ENCODE measurements around the gene MAST1.
A peak's percentile ranks its signal among the peaks of the same experiment; 100 is the strongest.
"Not testable (repeated sequence)": the region's sequence is repeated elsewhere in the genome, so short reads cannot be mapped to it uniquely, and the experiment has no call there.

Gene MAST1

DNA sequence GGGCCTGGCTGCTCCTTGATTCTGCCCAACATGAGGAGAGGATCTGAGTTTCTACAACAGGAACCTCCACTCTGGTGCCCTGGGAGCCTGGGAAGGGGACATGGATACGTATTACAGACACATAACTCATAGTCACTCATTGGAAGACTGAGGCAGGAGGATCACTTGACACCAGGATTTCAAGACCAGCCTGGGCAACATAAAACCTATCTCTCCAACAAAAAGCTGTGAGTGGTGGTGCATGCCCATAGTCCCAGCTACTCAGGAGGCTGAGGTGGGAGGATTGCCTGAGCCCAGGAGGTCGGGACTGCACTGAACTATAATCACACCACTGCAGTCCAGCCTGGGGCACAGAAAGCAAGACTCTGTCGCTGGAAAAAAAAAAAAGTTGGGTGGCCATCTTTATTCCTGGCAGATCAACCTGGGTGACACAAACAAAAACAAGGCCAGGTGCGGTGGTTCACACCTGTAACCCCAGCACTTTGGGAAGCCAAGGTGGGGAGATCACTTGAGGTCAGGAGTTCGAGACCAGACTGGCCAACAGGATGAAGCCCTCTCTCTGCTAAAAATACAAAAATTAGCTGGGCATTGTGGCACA lies 49.8 kb downstream of the MAST1 start:
- no peak overlapping the region for H3K27ac ChIP-seq (ENCODE audit: extremely low read depth, low read depth, low read length)
- CTCF ChIA-PET: interaction anchor here (0.6 to 1.2 kb wide), 3 partner anchors 14 to 77 kb away, joined by 3 to 5 read pairs (median 5); no protein-coding TSS in a partner anchor
- H3K4me1 ChIP-seq (ENCODE audit: control insufficient read depth, insufficient read depth, low read length): no peaks in the 10 kb centered on the region
- POLR2A ChIA-PET: interaction anchor here (0.7 kb wide), 1 partner anchor 67 kb away, joined by 3 read pairs; no protein-coding TSS in a partner anchor
- no peak overlapping the region for H3K4me3 ChIP-seq (ENCODE audit: low read depth, low read length)
- TF ChIP-seq, protein P1, sequence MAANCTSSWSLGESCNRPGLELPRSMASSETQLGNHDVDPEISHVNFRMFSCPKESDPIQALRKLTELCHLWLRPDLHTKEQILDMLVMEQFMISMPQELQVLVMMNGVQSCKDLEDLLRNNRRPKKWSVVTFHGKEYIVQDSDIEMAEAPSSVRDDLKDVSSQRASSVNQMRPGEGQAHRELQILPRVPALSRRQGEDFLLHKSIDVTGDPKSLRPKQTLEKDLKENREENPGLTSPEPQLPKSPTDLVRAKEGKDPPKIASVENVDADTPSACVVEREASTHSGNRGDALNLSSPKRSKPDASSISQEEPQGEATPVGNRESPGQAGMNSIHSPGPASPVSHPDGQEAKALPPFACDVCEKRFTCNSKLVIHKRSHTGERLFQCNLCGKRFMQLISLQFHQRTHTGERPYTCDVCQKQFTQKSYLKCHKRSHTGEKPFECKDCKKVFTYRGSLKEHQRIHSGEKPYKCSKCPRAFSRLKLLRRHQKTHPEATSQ (tag by site-specific recombination; IDR thresholded peaks at IDR 0.05): no peak
- TF ChIP-seq ZNF843 (tag by site-specific recombination; IDR thresholded peaks at IDR 0.05) (no peak), ZBTB1 (tag by site-specific recombination; IDR thresholded peaks at IDR 0.05) (no peak), ZNF24 (tag by site-specific recombination; IDR thresholded peaks at IDR 0.05) (no peak), ZNF670 (tag by site-specific recombination; IDR thresholded peaks at IDR 0.05; ENCODE audit: low read depth) (no peak), WT1 (tag by site-specific recombination; IDR thresholded peaks at IDR 0.05) (no peak), ZNF623 (tag by site-specific recombination; IDR thresholded peaks at IDR 0.05) (no peak), ZFP37 (tag by site-specific recombination; IDR thresholded peaks at IDR 0.05) (no peak), ZNF416 (tag by site-specific recombination; IDR thresholded peaks at IDR 0.05) (no peak)
- TF ChIP-seq, protein P2, sequence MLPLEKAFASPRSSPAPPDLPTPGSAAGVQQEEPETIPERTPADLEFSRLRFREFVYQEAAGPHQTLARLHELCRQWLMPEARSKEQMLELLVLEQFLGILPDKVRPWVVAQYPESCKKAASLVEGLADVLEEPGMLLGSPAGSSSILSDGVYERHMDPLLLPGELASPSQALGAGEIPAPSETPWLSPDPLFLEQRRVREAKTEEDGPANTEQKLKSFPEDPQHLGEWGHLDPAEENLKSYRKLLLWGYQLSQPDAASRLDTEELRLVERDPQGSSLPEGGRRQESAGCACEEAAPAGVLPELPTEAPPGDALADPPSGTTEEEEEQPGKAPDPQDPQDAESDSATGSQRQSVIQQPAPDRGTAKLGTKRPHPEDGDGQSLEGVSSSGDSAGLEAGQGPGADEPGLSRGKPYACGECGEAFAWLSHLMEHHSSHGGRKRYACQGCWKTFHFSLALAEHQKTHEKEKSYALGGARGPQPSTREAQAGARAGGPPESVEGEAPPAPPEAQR (tag by site-specific recombination; IDR thresholded peaks at IDR 0.05): no peak
- TF ChIP-seq, protein P3, sequence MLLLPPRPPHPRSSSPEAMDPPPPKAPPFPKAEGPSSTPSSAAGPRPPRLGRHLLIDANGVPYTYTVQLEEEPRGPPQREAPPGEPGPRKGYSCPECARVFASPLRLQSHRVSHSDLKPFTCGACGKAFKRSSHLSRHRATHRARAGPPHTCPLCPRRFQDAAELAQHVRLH (tag by site-specific recombination; IDR thresholded peaks at IDR 0.05): no peak
- TF ChIP-seq, protein P4, sequence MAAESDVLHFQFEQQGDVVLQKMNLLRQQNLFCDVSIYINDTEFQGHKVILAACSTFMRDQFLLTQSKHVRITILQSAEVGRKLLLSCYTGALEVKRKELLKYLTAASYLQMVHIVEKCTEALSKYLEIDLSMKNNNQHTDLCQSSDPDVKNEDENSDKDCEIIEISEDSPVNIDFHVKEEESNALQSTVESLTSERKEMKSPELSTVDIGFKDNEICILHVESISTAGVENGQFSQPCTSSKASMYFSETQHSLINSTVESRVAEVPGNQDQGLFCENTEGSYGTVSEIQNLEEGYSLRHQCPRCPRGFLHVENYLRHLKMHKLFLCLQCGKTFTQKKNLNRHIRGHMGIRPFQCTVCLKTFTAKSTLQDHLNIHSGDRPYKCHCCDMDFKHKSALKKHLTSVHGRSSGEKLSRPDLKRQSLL (tag by site-specific recombination; IDR thresholded peaks at IDR 0.05): no peak
- no peaks in the 10 kb centered on the region for H3K9me3 ChIP-seq (ENCODE audit: control insufficient read depth, insufficient read depth, low read depth, low read length)
- peaks cover 0 to under 1% of the 10 kb centered on the region in 2 experiments; a peak in 1 of 3 replicates for H3K36me3 ChIP-seq (ENCODE audit: control insufficient read depth in 2 of 2, insufficient read depth in 1 of 2, low read length in 2 of 2)

DNA sequence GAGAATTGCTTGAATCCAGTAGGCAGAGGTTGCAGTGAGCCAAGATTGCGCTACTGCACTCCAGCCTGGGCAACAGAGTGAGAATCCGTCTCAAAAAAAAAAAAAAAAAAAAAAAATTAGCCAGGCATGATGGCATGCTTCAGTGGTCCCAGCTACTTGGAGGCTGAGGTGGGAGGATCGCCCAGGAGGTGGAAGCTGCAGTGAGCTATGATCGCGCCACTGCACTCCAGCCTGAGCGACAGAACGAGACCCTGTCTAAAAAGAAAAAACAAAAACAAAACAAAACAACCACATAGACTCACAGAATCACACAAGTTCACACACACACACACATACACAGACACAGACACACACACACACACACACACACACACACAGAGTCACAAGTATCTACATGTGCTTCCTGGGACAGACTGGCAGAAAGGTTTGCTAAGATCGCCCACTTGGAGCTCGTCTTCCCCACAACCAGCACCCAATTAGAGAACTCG lies 52.0 kb downstream of the MAST1 start:
- H3K9me3 ChIP-seq (ENCODE audit: control insufficient read depth, insufficient read depth, low read depth, low read length); H3K4me1 ChIP-seq (ENCODE audit: control insufficient read depth, insufficient read depth, low read length); H3K27ac ChIP-seq (ENCODE audit: extremely low read depth, low read depth, low read length): not testable (repeated sequence)
- Histone ChIP-seq H3K4me3 (ENCODE audit: low read depth, low read length) (peak overlapping the region; percentile 23), H3K36me3 (ENCODE audit: control insufficient read depth in 2 of 2, insufficient read depth in 1 of 2, low read length in 2 of 2) (peaks cover 0 to 17% of the 10 kb centered on the region in 2 experiments; a peak in 2 of 3 replicates)
- ChIA-PET CTCF (interaction anchor here (0.6 to 1.3 kb wide), 10 partner anchors 8 to 1408 kb away, joined by 3 to 6 read pairs (median 3); partner anchors contain the start of genes DNASE2 and SYCE2), POLR2A (interaction anchor here (1.0 to 2.7 kb wide), 9 partner anchors 9 to 194 kb away, joined by 3 to 42 read pairs (median 10); partner anchors contain the start of genes DNASE2, FARSA, FBXW9 and SYCE2)
- TF ChIP-seq, protein P5, sequence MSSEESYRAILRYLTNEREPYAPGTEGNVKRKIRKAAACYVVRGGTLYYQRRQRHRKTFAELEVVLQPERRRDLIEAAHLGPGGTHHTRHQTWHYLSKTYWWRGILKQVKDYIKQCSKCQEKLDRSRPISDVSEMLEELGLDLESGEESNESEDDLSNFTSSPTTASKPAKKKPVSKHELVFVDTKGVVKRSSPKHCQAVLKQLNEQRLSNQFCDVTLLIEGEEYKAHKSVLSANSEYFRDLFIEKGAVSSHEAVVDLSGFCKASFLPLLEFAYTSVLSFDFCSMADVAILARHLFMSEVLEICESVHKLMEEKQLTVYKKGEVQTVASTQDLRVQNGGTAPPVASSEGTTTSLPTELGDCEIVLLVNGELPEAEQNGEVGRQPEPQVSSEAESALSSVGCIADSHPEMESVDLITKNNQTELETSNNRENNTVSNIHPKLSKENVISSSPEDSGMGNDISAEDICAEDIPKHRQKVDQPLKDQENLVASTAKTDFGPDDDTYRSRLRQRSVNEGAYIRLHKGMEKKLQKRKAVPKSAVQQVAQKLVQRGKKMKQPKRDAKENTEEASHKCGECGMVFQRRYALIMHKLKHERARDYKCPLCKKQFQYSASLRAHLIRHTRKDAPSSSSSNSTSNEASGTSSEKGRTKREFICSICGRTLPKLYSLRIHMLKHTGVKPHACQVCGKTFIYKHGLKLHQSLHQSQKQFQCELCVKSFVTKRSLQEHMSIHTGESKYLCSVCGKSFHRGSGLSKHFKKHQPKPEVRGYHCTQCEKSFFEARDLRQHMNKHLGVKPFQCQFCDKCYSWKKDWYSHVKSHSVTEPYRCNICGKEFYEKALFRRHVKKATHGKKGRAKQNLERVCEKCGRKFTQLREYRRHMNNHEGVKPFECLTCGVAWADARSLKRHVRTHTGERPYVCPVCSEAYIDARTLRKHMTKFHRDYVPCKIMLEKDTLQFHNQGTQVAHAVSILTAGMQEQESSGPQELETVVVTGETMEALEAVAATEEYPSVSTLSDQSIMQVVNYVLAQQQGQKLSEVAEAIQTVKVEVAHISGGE (tag by site-specific recombination; conservative IDR thresholded peaks at IDR 0.05; ENCODE audit: low read depth): 0 out of 2 replicates have a peak, but pooled peaks have one; percentile 9
- TF ChIP-seq ZNF335 (tag by site-specific recombination; conservative IDR thresholded peaks at IDR 0.05) (peak; percentile 93), KLF8 (tag by site-specific recombination; IDR thresholded peaks at IDR 0.05) (peak; percentile 65), ZNF366 (tag by site-specific recombination; conservative IDR thresholded peaks at IDR 0.05) (peak; percentile 30; the same call in 1 of the 2 replicates), BCL11A (tag by site-specific recombination; IDR thresholded peaks at IDR 0.05; ENCODE audit: low read depth) (0 out of 2 replicates have a peak, but pooled peaks have one; percentile 70), ZSCAN23 (tag by site-specific recombination; IDR thresholded peaks at IDR 0.05) (peak; percentile 86; the same call in 1 of the 2 replicates), SCRT2 (tag by site-specific recombination; IDR thresholded peaks at IDR 0.05) (peak; percentile 83), SP7 (tag by site-specific recombination; IDR thresholded peaks at IDR 0.05) (peak; percentile 58), SCRT1 (tag by site-specific recombination; IDR thresholded peaks at IDR 0.05; ENCODE audit: borderline replicate concordance) (peak; percentile 80), ZNF792 (tag by site-specific recombination; IDR thresholded peaks at IDR 0.05) (0 out of 2 replicates have a peak, but pooled peaks have one; percentile 37)
- TF ChIP-seq, protein P6, sequence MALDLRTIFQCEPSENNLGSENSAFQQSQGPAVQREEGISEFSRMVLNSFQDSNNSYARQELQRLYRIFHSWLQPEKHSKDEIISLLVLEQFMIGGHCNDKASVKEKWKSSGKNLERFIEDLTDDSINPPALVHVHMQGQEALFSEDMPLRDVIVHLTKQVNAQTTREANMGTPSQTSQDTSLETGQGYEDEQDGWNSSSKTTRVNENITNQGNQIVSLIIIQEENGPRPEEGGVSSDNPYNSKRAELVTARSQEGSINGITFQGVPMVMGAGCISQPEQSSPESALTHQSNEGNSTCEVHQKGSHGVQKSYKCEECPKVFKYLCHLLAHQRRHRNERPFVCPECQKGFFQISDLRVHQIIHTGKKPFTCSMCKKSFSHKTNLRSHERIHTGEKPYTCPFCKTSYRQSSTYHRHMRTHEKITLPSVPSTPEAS (tag by site-specific recombination; IDR thresholded peaks at IDR 0.05): peak; percentile 98
